ENCODE results near the gene RHOG.
A peak's percentile ranks its signal among the peaks of the same experiment; 100 is the strongest.

RHOG gene

GRCh38 chr11:3860375-3860774 lies 19.6 kb upstream of the RHOG start:
- no peak for DNase-seq (ENCODE audit: low read depth in 2 of 3, low spot score in 1 of 3)

- DNase-seq (ENCODE audit: low read depth in 2 of 3, low spot score in 1 of 3) = peak in 1 of 3 donors; percentile 8
These were observed 18.7 kb upstream of the RHOG start for GRCh38 chr11:3859373-3859881.

- no peak for DNase-seq (ENCODE audit: low read depth in 2 of 3, low spot score in 1 of 3)
These were observed 16.9 kb upstream of the RHOG start for GRCh38 chr11:3857628-3858027.

- DNase-seq (ENCODE audit: low read depth in 2 of 3, low spot score in 1 of 3) = no peak
These were observed 16.2 kb upstream of the RHOG start for GRCh38 chr11:3856856-3857553.

GRCh38 chr11:3855808-3856491 lies 15.2 kb upstream of the RHOG start:
- DNase-seq (ENCODE audit: low read depth in 2 of 3, low spot score in 1 of 3) = no peak

GRCh38 chr11:3854977-3855807 lies 14.4 kb upstream of the RHOG start, which contains the start of gene STIM1:
STIM1 (plus strand) TSS chr11:3855664; CDS start chr11:3856271, 607 bp downstream.
- DNase-seq (ENCODE audit: low read depth in 2 of 3, low spot score in 1 of 3) = peak; percentile 97 to 99 (median 98)

- DNase-seq (ENCODE audit: low read depth in 2 of 3, low spot score in 1 of 3) = no peak
These were observed 13.9 kb upstream of the RHOG start for GRCh38 chr11:3854660-3854976.

- DNase-seq (ENCODE audit: low read depth in 2 of 3, low spot score in 1 of 3) = peak in 2 of 3 donors; percentile 52 to 58
These were observed 13.3 kb upstream of the RHOG start for GRCh38 chr11:3853899-3854659.

GRCh38 chr11:3853545-3853842 lies 12.7 kb upstream of the RHOG start:
- no peak for DNase-seq (ENCODE audit: low read depth in 2 of 3, low spot score in 1 of 3)

- DNase-seq (ENCODE audit: low read depth in 2 of 3, low spot score in 1 of 3) = peak in 1 of 3 donors; percentile 78
These were observed 8.6 kb upstream of the RHOG start for GRCh38 chr11:3849297-3849874.

GRCh38 chr11:3845670-3846069 lies 4.9 kb upstream of the RHOG start:
- DNase-seq (ENCODE audit: low read depth in 2 of 3, low spot score in 1 of 3) = no peak

GRCh38 chr11:3845246-3845645 lies 4.5 kb upstream of the RHOG start:
- DNase-seq (ENCODE audit: low read depth in 2 of 3, low spot score in 1 of 3) = no peak

- DNase-seq (ENCODE audit: low read depth in 2 of 3, low spot score in 1 of 3) = no peak
These were observed 2.6 kb upstream of the RHOG start for GRCh38 chr11:3843326-3843725.

- DNase-seq (ENCODE audit: low read depth in 2 of 3, low spot score in 1 of 3) = peak in 2 of 3 donors; percentile 85 to 95
These were observed 929 bp upstream of the RHOG start for GRCh38 chr11:3841426-3842350.

- no peak for DNase-seq (ENCODE audit: low read depth in 2 of 3, low spot score in 1 of 3)
These were observed 522 bp downstream of the RHOG start for GRCh38 chr11:3840004-3840869.

GRCh38 chr11:3838504-3838903 lies 2.3 kb downstream of the RHOG start:
- DNase-seq (ENCODE audit: low read depth in 2 of 3, low spot score in 1 of 3) = no peak

- DNase-seq (ENCODE audit: low read depth in 2 of 3, low spot score in 1 of 3) = no peak
These were observed 3.0 kb downstream of the RHOG start for GRCh38 chr11:3837793-3838192.

GRCh38 chr11:3836903-3837302 lies 3.9 kb downstream of the RHOG start:
- DNase-seq (ENCODE audit: low read depth in 2 of 3, low spot score in 1 of 3) = no peak

- DNase-seq (ENCODE audit: low read depth in 2 of 3, low spot score in 1 of 3) = no peak
These were observed 5.0 kb downstream of the RHOG start for GRCh38 chr11:3835751-3836150.
